GM06990 (cell line): ENCODE measurements around the gene CILP.

Source experiments
- DNase-seq: peaks from one replicate; pipeline ENCODE4 v3.0.0-alpha.2; 2011; ENCODE audit not compliant: insufficient read length; ENCODE audit errors: extremely low read depth
- H3K27me3 ChIP-seq: replicated peaks from 2 replicates; pipeline ENCODE4 v1.6.0; 2011; ENCODE audit warnings: low read length; ENCODE audit not compliant: control insufficient read depth, insufficient read depth
- H3K36me3 ChIP-seq: 2 replicates; pipeline ENCODE4 v1.5.1; 2011; ENCODE audit warnings: low read length; ENCODE audit not compliant: control insufficient read depth, insufficient read depth
- H3K4me3 ChIP-seq: replicated peaks from 2 replicates; pipeline ENCODE4 v1.5.1; 2011; ENCODE audit warnings: low read depth, mild to moderate bottlenecking, control low read depth, low read length
- TF ChIP-seq, protein P1 (sequence below): IDR thresholded peaks from 2 replicates; pipeline ENCODE4 v1.5.1; 2011; ENCODE audit warnings: low read length, control low read depth, mild to moderate bottlenecking, inconsistent platforms; ENCODE audit not compliant: insufficient read depth, poor library complexity, severe bottlenecking

Gene CILP

DNA sequence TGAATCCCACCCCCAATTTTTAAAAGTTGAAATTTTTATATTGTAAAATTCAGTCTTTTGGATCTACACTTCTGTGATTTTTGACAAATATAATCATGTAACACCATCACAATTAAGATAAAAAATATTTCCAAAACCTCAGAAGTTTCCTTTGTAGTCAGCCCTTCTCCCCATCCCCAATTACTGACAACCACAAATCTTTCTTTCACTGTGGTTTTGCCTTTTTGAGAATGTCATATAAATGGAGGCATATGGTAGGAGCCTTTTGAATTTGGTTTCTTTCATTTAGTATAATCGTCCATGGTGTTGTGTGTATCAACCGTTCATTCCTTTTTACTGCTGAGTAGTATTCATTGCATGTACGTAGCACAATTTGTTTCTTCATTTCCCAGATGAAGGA lies 7.9 kb upstream of the CILP start:
- no peaks in the 10 kb centered on the region for H3K27me3 ChIP-seq
- no peaks in the 10 kb centered on the region for H3K36me3 ChIP-seq
- no peak for DNase-seq
- TF ChIP-seq, protein P1, sequence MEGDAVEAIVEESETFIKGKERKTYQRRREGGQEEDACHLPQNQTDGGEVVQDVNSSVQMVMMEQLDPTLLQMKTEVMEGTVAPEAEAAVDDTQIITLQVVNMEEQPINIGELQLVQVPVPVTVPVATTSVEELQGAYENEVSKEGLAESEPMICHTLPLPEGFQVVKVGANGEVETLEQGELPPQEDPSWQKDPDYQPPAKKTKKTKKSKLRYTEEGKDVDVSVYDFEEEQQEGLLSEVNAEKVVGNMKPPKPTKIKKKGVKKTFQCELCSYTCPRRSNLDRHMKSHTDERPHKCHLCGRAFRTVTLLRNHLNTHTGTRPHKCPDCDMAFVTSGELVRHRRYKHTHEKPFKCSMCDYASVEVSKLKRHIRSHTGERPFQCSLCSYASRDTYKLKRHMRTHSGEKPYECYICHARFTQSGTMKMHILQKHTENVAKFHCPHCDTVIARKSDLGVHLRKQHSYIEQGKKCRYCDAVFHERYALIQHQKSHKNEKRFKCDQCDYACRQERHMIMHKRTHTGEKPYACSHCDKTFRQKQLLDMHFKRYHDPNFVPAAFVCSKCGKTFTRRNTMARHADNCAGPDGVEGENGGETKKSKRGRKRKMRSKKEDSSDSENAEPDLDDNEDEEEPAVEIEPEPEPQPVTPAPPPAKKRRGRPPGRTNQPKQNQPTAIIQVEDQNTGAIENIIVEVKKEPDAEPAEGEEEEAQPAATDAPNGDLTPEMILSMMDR: no peak
- no peak overlapping the region for H3K4me3 ChIP-seq

DNA sequence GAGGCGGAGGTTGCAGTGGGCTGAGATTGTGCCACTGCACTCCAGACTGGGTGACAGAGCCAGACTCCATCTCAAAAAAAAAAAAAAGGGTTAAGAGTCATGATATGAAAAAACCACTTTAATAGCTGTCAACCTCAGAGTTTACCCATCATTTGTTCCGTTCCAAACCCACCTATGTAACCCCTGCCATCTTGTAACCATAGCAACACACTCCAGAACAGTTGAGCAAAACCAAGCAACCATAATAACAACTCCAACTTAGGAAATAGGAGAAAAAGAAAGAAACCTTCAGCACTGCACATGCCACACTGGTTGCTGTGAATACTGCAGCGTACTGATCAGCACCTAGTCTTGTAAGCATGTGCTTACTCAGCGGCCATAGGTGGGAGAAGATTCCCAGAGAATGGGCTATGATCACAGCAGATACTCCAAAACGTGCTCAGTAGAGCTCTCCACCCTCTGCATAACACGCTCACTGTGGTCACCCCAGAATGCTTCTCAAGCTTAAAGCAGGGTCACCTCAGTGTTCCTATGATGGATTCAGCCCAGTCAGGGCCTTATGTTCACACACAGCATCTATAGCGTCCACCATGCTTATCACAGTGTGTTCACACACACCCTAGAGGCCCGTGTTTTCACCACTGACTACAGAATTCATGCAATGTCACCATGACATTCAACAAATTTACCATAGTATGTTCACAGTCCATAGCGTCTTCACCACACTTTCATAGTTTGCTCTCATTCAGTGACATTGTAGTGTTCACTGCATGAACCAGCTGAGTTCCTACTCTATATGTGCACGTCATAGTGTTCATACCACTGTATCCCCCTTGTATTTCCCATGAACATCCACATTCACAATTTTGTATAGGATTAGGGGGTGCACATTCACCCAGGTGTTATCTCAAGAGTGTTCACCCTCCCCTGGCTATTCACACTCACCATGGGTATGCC lies 6.5 kb upstream of the CILP start:
- Histone ChIP-seq H3K4me3 (no peak overlapping the region), H3K36me3 (no peaks in the 10 kb centered on the region), H3K27me3 (no peaks in the 10 kb centered on the region)
- no peak for DNase-seq
- TF ChIP-seq, protein P1: no peak

DNA sequence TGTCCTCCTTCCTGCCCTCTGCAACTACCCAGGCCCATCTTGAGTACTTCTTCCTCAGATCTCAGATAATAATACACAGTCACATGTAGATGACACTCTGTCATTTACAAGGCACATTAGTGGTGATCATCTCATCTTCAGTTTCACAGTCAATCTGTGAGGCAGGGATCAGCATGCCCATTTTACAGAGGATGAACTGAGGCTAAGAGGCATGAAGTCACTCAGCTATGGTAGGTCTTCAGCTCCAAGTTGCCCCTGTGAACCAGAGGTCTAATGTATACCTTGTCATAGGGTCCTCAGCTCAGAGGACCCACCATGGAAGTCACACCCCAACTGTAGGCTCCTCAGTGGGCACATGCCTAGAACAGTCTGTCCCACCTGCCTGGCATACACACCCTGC lies 4.2 kb upstream of the CILP start:
- Histone ChIP-seq H3K27me3 (no peaks in the 10 kb centered on the region), H3K4me3 (no peak overlapping the region), H3K36me3 (no peaks in the 10 kb centered on the region)
- DNase-seq: no peak
- TF ChIP-seq, protein P1: no peak

DNA sequence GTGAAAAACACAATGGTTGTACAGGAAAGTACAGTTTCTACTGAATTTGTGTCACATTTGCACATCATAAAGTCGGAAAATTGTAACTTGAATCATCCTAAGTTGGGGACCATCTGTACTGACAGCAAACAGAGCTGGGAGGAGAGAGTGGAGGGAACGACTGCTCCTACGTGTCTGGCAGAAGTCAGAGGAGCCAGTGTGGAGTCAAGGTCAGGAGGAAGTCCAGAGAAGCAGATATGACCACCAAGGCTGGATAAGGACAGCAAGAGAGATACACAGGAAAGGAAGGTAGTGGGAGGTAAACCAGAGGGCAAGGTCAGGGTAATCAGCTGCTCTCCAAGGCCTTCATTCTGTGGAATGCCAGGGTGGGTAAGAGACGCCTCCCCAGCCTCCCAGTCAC lies 2.7 kb upstream of the CILP start:
- TF ChIP-seq, protein P1: no peak
- Histone ChIP-seq H3K4me3 (no peak overlapping the region), H3K27me3 (no peaks in the 10 kb centered on the region), H3K36me3 (no peaks in the 10 kb centered on the region)
- no peak for DNase-seq

DNA sequence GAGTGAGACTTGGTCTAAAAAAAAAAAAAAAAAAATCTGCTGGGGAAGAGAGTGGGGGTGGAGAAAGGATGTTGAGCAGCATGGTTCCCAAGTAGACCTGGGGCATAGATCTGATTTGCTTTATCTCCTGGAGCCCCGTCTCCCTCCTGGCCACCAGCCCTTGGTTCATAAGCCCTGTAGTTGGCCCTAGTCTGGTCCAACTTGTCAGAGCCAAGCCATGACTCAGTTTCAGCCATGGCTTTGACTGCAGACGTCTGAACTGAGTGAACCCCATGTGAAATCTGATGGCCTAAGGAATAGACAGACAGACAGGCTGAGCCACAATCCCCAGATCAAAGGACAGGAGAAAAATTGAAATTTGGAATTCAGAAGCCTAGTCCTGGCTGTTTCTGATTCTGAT lies 2.0 kb upstream of the CILP start:
- no peak for DNase-seq
- Histone ChIP-seq H3K27me3 (peaks cover 2% of the 10 kb centered on the region), H3K4me3 (no peak overlapping the region), H3K36me3 (no peaks in the 10 kb centered on the region)
- TF ChIP-seq, protein P1: no peak
